ENCODE results near the gene KRT3.

KRT3 gene

GRCh38 chr12:52772772-52773171, 23.1 kb downstream of the KRT3 start:
- DNase-seq (ENCODE audit: low read depth in 1 of 2, low spot score in 1 of 2) = no peak
- TF ChIP-seq JUND (IDR thresholded peaks at IDR 0.05; ENCODE audit: low read depth) = no peak
- in situ Hi-C loops (cut with HindIII; ENCODE audit: low pct_unique_long_range_greater_than_20kb, low sequenced_read_pairs) = no loop called here

- no peak for DNase-seq (ENCODE audit: low read depth in 1 of 2, low spot score in 1 of 2)
- in situ Hi-C loops (cut with HindIII; ENCODE audit: low pct_unique_long_range_greater_than_20kb, low sequenced_read_pairs) = no loop called here
- no peak for TF ChIP-seq JUND (IDR thresholded peaks at IDR 0.05; ENCODE audit: low read depth)
Measured at GRCh38 chr12:52772188-52772587, 23.7 kb downstream of the KRT3 start.

DNA sequence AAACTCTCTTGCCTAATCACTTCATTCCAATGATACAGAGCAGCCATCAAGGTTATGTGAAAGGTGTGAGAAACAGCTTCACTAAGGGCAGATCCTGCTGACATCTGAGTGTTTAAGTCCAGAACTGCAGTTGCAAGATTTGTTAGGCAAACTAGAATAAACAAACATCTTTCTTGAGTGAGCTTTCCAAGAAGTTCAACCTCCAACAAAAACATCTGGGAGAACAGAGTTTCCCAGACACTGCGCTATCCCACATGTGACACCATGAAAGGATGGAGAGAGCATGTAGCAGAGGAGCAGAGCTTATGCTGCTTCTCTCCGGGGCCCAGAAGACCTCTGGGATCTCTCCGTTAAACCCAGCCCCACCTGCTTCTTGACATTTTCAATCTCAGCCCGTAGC, 24.4 kb downstream of the KRT3 start:
- in situ Hi-C loops (cut with HindIII; ENCODE audit: low pct_unique_long_range_greater_than_20kb, low sequenced_read_pairs) = no loop called here
- TF ChIP-seq JUND (IDR thresholded peaks at IDR 0.05; ENCODE audit: low read depth) = no peak
- no peak for DNase-seq (ENCODE audit: low read depth in 1 of 2, low spot score in 1 of 2)

- in situ Hi-C loops (cut with HindIII; ENCODE audit: low pct_unique_long_range_greater_than_20kb, low sequenced_read_pairs) = no loop called here
- no peak for DNase-seq (ENCODE audit: low read depth in 1 of 2, low spot score in 1 of 2)
Measured at GRCh38 chr12:52771088-52771487, 24.8 kb downstream of the KRT3 start.

DNA sequence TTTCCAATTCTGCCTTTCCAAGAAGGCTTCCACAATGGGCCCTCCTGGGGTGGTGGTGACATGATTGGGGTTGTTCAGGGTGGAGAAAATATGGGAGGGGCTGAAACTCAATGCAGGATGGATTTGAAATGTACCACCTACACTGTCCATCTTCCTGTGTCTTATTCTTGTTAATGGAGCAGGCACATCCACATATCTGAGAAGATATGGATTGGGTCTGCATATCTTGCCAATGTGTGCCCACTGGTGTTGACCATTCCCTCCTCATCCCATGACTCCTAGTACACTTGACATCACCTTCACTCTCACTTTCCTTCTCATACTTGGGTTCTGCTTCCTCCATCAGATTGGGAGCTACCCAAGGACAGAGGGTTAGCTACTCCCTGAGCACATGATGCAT, 26.0 kb downstream of the KRT3 start:
- no peak for DNase-seq (ENCODE audit: low read depth in 1 of 2, low spot score in 1 of 2)
- in situ Hi-C loops (cut with HindIII; ENCODE audit: low pct_unique_long_range_greater_than_20kb, low sequenced_read_pairs) = no loop called here
- TF ChIP-seq JUND (IDR thresholded peaks at IDR 0.05; ENCODE audit: low read depth) = no peak

More at GRCh38 chr12:52771088-52771487, 24.8 kb downstream of the KRT3 start:
- no peak for TF ChIP-seq JUND (IDR thresholded peaks at IDR 0.05; ENCODE audit: low read depth)

DNA sequence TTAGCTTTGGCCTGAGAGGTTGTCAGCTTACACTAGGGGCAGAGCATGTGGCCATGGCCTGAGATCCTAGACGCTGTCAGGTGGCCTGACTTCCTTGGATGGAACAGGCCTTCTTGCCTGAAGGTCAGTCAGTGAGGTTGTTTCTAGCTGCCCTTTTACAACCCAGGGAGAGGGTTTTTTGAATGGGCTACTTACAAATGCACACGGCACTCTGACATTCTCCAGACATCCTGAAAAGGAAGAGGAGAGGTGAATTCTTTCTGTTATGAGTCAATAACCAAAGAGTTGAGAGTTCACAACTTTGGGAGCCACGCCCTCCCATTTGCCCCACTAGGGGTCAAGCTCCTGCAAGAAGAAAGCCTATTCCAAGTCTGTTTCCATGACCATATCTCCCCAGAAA, 26.6 kb downstream of the KRT3 start:
- in situ Hi-C loops (cut with HindIII; ENCODE audit: low pct_unique_long_range_greater_than_20kb, low sequenced_read_pairs) = no loop called here
- TF ChIP-seq JUND (IDR thresholded peaks at IDR 0.05; ENCODE audit: low read depth) = no peak
- no peak for DNase-seq (ENCODE audit: low read depth in 1 of 2, low spot score in 1 of 2)

DNA sequence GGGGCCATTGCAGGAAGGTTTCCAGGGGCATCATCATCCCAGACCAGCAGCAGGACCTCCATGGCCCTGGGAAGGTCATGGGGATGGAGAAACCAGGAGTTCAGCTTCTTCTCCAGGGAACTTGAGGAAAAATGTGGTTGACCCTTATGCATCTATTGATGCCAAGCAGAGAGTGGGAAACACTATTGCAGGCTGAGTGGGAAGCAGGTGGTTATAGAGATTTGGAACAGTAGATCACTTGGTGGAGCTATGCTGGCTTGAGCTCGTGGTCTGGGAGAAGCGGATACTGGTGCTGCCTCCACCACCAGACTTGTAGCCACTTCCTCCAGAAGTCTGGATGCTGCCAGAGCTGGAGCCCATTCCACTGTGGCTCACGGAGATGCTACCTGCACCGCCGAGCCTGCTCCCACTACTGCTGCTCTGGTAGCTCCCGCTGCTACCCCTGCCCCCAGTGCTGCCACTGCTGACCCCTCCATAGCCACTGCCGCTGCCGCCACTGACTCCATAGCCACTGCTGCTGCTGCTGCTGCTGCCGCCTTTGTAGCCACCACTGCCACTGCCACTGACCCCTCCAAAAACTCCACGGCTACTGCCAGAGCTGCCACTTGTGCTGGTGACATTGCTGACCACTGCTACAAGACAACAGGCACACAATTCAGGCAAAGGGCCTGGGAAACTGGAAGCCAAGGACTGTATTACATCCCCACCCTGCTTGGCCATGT, 27.3 kb downstream of the KRT3 start:
- in situ Hi-C loops (cut with HindIII; ENCODE audit: low pct_unique_long_range_greater_than_20kb, low sequenced_read_pairs) = no loop called here
- no peak for DNase-seq (ENCODE audit: low read depth in 1 of 2, low spot score in 1 of 2)
- no peak for TF ChIP-seq JUND (IDR thresholded peaks at IDR 0.05; ENCODE audit: low read depth)

- in situ Hi-C loops (cut with HindIII; ENCODE audit: low pct_unique_long_range_greater_than_20kb, low sequenced_read_pairs) = no loop called here
- no peak for TF ChIP-seq JUND (IDR thresholded peaks at IDR 0.05; ENCODE audit: low read depth)
Measured at GRCh38 chr12:52767427-52767826, 28.5 kb downstream of the KRT3 start.

GRCh38 chr12:52767020-52767379, 28.9 kb downstream of the KRT3 start:
- no peak for DNase-seq (ENCODE audit: low read depth in 1 of 2, low spot score in 1 of 2)
- no peak for TF ChIP-seq JUND (IDR thresholded peaks at IDR 0.05; ENCODE audit: low read depth)
- in situ Hi-C loops (cut with HindIII; ENCODE audit: low pct_unique_long_range_greater_than_20kb, low sequenced_read_pairs) = no loop called here

More at GRCh38 chr12:52767427-52767826, 28.5 kb downstream of the KRT3 start:
- DNase-seq (ENCODE audit: low read depth in 1 of 2, low spot score in 1 of 2) = no peak

- DNase-seq (ENCODE audit: low read depth in 1 of 2, low spot score in 1 of 2) = no peak
- in situ Hi-C loops (cut with HindIII; ENCODE audit: low pct_unique_long_range_greater_than_20kb, low sequenced_read_pairs) = no loop called here
- no peak for TF ChIP-seq JUND (IDR thresholded peaks at IDR 0.05; ENCODE audit: low read depth)
Measured at GRCh38 chr12:52766351-52767019, 29.4 kb downstream of the KRT3 start.

- no peak for DNase-seq (ENCODE audit: low read depth in 1 of 2, low spot score in 1 of 2)
Measured at GRCh38 chr12:52765702-52766101, 30.2 kb downstream of the KRT3 start.

DNA sequence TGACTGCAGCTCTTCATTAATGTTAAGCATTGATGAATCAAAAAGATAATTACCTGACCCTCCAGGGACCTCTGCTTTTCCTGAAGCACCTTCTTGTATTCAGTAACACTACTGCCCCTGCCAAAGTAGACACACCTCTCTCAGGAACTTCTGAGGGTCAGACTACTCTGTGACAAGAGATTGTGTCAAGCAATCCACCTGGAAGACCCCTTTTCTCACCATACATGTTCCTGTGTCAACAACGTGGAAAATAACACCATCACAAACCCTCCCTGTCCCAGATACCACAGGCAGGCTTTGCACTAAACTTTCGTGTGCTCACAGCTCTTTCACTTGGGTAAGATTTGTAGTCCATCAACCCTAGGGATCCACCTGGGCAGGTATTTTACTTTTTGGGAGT, 31.9 kb downstream of the KRT3 start:
- no peak for DNase-seq (ENCODE audit: low read depth in 1 of 2, low spot score in 1 of 2)
- no peak for TF ChIP-seq JUND (IDR thresholded peaks at IDR 0.05; ENCODE audit: low read depth)
- in situ Hi-C loops (cut with HindIII; ENCODE audit: low pct_unique_long_range_greater_than_20kb, low sequenced_read_pairs) = no loop called here

More at GRCh38 chr12:52765702-52766101, 30.2 kb downstream of the KRT3 start:
- no peak for TF ChIP-seq JUND (IDR thresholded peaks at IDR 0.05; ENCODE audit: low read depth)
- in situ Hi-C loops (cut with HindIII; ENCODE audit: low pct_unique_long_range_greater_than_20kb, low sequenced_read_pairs) = no loop called here

GRCh38 chr12:52763036-52763659, 32.8 kb downstream of the KRT3 start:
- DNase-seq (ENCODE audit: low read depth in 1 of 2, low spot score in 1 of 2) = no peak
- in situ Hi-C loops (cut with HindIII; ENCODE audit: low pct_unique_long_range_greater_than_20kb, low sequenced_read_pairs) = no loop called here
- TF ChIP-seq JUND (IDR thresholded peaks at IDR 0.05; ENCODE audit: low read depth) = no peak
